Measurements from ENCODE around the gene NCF4. TPM values are rescaled to one million over a fixed set of nuclear protein-coding genes. Genes with fewer than 3 reads are reported as not detected.

NCF4 gene
- total RNA-seq, 6 experiments from 2014 or later: not detected

- TF ChIP-seq CTCF (IDR thresholded peaks at IDR 0.05): no peak
- Mint-ChIP-seq H3K36me3 (ENCODE audit: low read depth) (no peaks in the 10 kb centered on the region), H3K27ac (no peak overlapping the region), H3K27me3 (ENCODE audit: insufficient read depth) (peaks cover 31% of the 10 kb centered on the region), H3K9me3 (no peaks in the 10 kb centered on the region), H3K4me3 (no peak overlapping the region), H3K4me1 (ENCODE audit: low read depth) (peaks cover 6% of the 10 kb centered on the region)
- DNase-seq: no peak
Measured at GRCh38 chr22:36872084-36872483, 11.3 kb downstream of the NCF4 start.

GRCh38 chr22:36872866-36873498 is 12.2 kb downstream of the NCF4 start:
- Mint-ChIP-seq H3K4me1 (ENCODE audit: low read depth) (peaks cover 6% of the 10 kb centered on the region), H3K27me3 (ENCODE audit: insufficient read depth) (peaks cover 35% of the 10 kb centered on the region), H3K4me3 (no peak overlapping the region), H3K9me3 (no peaks in the 10 kb centered on the region), H3K36me3 (ENCODE audit: low read depth) (no peaks in the 10 kb centered on the region), H3K27ac (no peak overlapping the region)
- DNase-seq: no peak
- TF ChIP-seq CTCF (IDR thresholded peaks at IDR 0.05): no peak

DNA sequence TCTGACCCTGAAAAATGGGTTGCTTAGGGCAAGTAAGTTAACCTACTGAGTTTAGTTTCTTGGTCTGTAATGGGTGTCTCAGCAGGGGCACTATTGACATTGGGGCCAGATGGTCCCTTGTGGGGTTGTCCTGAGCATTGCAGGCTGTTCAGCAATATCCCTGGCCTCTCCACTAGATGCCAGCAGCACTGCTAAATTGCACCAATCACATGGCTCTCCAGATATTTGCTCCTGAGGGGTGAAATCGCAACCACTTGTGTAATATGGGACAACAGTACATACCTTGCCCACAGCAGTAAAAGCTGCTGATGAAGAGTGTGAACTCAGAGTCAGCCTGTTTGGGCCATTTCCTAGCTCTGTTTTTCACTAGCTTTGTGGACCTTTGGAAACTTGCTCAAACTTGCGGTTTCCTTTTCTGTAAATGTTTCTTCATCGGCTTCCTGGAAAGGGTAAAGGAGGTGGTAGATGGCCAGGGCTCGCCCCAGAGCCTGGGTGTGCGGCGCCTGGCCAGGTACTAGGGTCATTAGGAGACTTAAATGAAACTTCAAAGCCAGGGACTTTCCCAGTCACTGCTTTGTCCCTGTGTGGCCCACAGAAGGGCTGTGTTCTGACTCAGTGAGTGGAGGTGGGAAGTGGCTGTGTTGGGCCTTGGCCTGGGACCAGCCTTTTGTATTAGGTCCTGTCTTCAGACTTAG is 13.0 kb downstream of the NCF4 start:
- no peak overlapping the region for H3K27ac Mint-ChIP-seq
- H3K9me3 Mint-ChIP-seq: no peaks in the 10 kb centered on the region
- H3K27me3 Mint-ChIP-seq (ENCODE audit: insufficient read depth): peaks cover 41% of the 10 kb centered on the region
- H3K4me3 Mint-ChIP-seq: no peak overlapping the region
- no peaks in the 10 kb centered on the region for H3K36me3 Mint-ChIP-seq (ENCODE audit: low read depth)
- peak; percentile 71 for TF ChIP-seq CTCF (IDR thresholded peaks at IDR 0.05)
- DNase-seq: peak; percentile 57
- H3K4me1 Mint-ChIP-seq (ENCODE audit: low read depth): peaks cover 6% of the 10 kb centered on the region

DNA sequence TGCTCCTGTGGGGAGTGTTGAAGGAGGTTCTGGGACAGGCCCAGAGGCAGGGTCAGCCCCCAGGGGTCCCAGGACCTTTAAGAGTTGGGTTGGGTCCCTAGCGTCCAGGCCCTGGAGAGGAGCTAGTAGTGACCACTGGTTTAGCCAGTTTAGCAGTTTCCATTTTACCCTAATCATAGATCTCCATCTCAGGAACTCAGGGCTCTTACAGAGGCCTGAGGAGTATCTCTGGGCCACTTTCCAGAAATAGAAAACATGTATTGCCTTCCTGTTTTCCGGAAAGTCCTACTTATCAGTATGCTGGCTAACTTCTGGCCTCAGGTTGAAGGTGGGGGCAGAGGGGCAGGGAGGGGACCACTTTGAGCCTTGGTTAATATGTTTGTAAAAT is 13.5 kb downstream of the NCF4 start:
- peaks cover 9% of the 10 kb centered on the region for H3K4me1 Mint-ChIP-seq (ENCODE audit: low read depth)
- H3K27me3 Mint-ChIP-seq (ENCODE audit: insufficient read depth): peaks cover 40% of the 10 kb centered on the region
- H3K27ac Mint-ChIP-seq: no peak overlapping the region
- no peaks in the 10 kb centered on the region for H3K36me3 Mint-ChIP-seq (ENCODE audit: low read depth)
- DNase-seq: no peak
- H3K9me3 Mint-ChIP-seq: no peaks in the 10 kb centered on the region
- TF ChIP-seq CTCF (IDR thresholded peaks at IDR 0.05): no peak
- no peak overlapping the region for H3K4me3 Mint-ChIP-seq

GRCh38 chr22:36874736-36875135 is 13.9 kb downstream of the NCF4 start:
- DNase-seq: no peak
- no peaks in the 10 kb centered on the region for H3K36me3 Mint-ChIP-seq (ENCODE audit: low read depth)
- H3K27ac Mint-ChIP-seq: no peak overlapping the region
- no peaks in the 10 kb centered on the region; the same call in 1 of the 2 replicates for H3K9me3 Mint-ChIP-seq
- peaks cover 39% of the 10 kb centered on the region for H3K27me3 Mint-ChIP-seq (ENCODE audit: insufficient read depth)
- H3K4me3 Mint-ChIP-seq: no peak overlapping the region
- TF ChIP-seq CTCF (IDR thresholded peaks at IDR 0.05): no peak
- H3K4me1 Mint-ChIP-seq (ENCODE audit: low read depth): peaks cover 13% of the 10 kb centered on the region

Data from HFFc6 (cell line).